ENCODE results near the gene FIS1.
"Not testable (repeated sequence)": the region's sequence is repeated elsewhere in the genome, so short reads cannot be mapped to it uniquely, and the experiment has no call there.

Gene FIS1

DNA sequence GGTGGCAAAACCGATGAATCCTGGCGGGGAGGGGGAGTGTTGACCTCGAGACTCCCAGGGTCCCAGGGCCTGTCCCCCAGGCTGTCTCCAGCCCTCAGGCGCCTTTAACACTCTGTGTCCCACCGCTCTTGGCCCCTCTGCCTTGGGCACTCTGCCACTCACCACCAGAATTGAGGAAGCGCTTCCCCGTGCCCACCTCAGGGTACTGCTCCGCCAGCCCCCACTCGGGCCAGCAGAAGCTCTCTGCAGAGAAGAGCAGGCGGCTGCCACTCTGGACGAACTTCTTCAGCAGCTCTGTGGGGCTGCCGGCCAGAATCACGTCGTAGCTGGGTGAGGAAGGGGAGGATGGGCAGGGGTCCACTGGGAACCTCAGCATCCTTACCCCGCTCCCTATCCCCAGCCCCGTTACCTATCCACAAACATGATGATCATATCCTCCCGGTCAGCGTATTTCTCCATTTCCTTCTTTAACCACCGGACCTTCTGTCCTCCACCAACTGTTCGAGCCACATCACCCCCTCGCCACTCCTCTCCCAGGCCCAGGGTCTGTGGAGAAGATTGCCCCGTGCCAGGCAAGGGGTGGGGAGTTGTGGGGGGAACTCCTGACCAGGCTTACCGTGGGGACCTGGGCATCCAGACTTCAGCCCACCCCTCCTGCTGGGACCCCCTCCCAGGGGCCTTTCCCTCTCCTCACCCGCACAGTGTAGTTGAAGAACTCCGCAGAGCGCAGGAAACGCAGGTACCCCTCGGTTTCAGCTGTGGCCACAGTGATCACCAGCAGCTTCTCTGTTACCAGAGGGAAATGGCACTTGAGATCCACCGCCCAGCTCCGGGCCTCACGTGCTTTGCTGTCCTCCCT is 28.7 kb downstream of the FIS1 start:
- Histone ChIP-seq H3K27ac (ENCODE audit: low read depth, low read length, severe bottlenecking) (no peak overlapping the region), H3K36me3 (ENCODE audit: control insufficient read depth, insufficient read depth, low read length) (peaks cover 41% of the 10 kb centered on the region), H3K4me3 (ENCODE audit: extremely low read depth, insufficient read depth, low read length, poor library complexity, severe bottlenecking) (peak overlapping the region; percentile 78), H3K4me1 (ENCODE audit: control insufficient read depth, insufficient read depth, low read length, poor library complexity, severe bottlenecking) (peaks cover 15% of the 10 kb centered on the region), H3K9me3 (ENCODE audit: control insufficient read depth, low read length) (no peaks in the 10 kb centered on the region)
- 69 to 74% methylated on average over 15 to 21 of the region's 31 CpGs for WGBS, 2 experiments (ENCODE audit: insufficient coverage in 2 of 2)

DNA sequence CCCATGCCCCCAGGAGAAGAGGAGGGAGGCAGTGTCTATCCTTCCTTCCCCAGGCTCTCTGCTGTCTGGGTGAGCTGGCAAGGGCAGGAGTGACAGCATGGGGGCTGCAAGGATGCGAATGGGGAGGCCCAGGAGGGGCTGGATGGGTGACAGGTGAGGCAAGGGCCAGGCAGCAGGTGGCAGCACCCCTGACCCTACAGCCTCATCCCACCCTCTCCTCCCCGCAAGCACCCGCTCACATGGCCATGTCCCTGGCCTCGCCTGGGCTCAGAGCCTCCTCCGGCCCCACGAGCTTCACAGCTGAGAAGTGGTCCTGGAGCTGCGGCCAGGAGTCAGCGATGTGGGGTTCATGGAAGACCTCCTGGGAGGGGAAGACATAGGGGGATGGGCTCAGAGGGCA is 32.9 kb downstream of the FIS1 start:
- Histone ChIP-seq H3K9me3 (ENCODE audit: control insufficient read depth, low read length) (no peaks in the 10 kb centered on the region), H3K4me1 (ENCODE audit: control insufficient read depth, insufficient read depth, low read length, poor library complexity, severe bottlenecking) (peaks cover 8% of the 10 kb centered on the region), H3K4me3 (ENCODE audit: extremely low read depth, insufficient read depth, low read length, poor library complexity, severe bottlenecking) (no peak overlapping the region), H3K27ac (ENCODE audit: low read depth, low read length, severe bottlenecking) (no peak overlapping the region), H3K36me3 (ENCODE audit: control insufficient read depth, insufficient read depth, low read length) (peaks cover 64% of the 10 kb centered on the region)
- 97 to 100% methylated on average over 3 to 5 of the region's 8 CpGs for WGBS, 2 experiments (ENCODE audit: insufficient coverage in 2 of 2)

DNA sequence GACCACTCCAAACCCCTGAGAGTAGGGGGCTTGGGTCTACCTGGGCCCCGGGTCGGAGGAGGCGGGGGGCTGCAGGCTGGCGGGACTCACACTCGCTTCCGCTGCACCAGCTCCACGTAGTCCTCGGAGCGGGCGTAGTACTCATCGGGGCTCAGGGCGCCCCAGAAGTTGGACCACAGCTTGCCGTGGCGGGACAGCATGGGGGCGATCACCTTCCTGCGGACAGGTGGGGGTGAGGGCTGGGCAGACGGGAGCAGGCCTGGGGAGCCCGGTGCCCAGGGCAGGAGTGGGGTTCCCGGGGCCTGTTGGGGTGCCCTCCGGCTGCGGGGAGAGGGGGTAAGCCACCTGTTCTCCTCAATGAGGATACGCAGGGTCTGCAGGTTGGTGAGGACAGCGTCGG is 33.4 kb downstream of the FIS1 start:
- 97 to 98% methylated on average over 14 to 23 of the region's 24 CpGs for WGBS, 2 experiments (ENCODE audit: insufficient coverage in 2 of 2)
- no peak overlapping the region for H3K27ac ChIP-seq (ENCODE audit: low read depth, low read length, severe bottlenecking)
- no peaks in the 10 kb centered on the region for H3K9me3 ChIP-seq (ENCODE audit: control insufficient read depth, low read length)
- H3K36me3 ChIP-seq (ENCODE audit: control insufficient read depth, insufficient read depth, low read length): peaks cover 66% of the 10 kb centered on the region
- H3K4me1 ChIP-seq (ENCODE audit: control insufficient read depth, insufficient read depth, low read length, poor library complexity, severe bottlenecking): peaks cover 8% of the 10 kb centered on the region
- no peak overlapping the region for H3K4me3 ChIP-seq (ENCODE audit: extremely low read depth, insufficient read depth, low read length, poor library complexity, severe bottlenecking)

DNA sequence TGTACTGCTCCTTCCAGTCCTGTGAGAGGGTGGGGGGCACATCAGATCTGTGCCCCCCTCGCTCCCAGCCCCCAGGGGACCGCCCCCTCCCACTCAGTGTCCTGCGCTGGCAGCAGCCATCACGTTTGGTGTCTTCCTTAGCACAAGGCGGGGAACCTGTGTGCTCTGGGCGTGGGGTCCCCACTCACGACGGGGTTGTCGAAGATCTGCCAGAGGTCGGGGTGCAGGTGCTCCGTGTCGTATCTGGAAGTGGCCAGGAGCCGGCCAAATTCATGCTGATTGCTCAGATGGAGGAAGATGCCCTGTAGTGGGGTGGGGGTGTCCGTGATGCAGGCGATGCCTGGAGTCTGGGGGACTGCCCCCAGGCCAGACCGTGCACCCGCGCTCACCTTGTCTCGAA is 34.7 kb downstream of the FIS1 start:
- 95 to 96% methylated on average over 15 of the region's 19 CpGs for WGBS, 2 experiments (ENCODE audit: insufficient coverage in 2 of 2)
- Histone ChIP-seq H3K9me3 (ENCODE audit: control insufficient read depth, low read length) (no peaks in the 10 kb centered on the region), H3K36me3 (ENCODE audit: control insufficient read depth, insufficient read depth, low read length) (peaks cover 64% of the 10 kb centered on the region)

DNA sequence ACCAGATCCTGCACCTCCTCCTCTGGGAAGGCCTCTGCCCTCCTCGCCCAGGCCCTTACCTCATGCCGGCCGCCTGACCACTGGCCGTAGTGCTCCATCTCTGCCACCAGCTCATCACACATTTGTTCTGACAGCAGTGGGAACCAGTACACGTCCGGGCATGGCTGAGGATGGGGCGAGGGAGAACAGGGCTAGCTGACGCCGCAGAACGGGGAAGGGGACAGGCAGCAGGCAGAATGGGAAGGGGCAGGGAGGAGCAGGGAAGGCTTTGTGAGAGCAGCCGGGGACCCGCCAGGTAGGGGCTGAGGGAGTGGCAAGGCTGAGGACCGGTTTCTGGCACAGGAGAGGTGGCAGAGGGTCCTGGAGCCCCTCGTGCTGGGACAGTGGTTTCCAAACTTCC is 36.1 kb downstream of the FIS1 start:
- Histone ChIP-seq H3K36me3 (ENCODE audit: control insufficient read depth, insufficient read depth, low read length) (peaks cover 55% of the 10 kb centered on the region), H3K9me3 (ENCODE audit: control insufficient read depth, low read length) (no peaks in the 10 kb centered on the region), H3K4me3 (ENCODE audit: extremely low read depth, insufficient read depth, low read length, poor library complexity, severe bottlenecking) (no peak overlapping the region), H3K4me1 (ENCODE audit: control insufficient read depth, insufficient read depth, low read length, poor library complexity, severe bottlenecking) (no peaks in the 10 kb centered on the region), H3K27ac (ENCODE audit: low read depth, low read length, severe bottlenecking) (no peak overlapping the region)
- WGBS, 2 experiments (ENCODE audit: insufficient coverage in 2 of 2): 93 to 98% methylated on average over 12 to 13 of the region's 14 CpGs

More for the DNA sequence above, 34.7 kb downstream of the FIS1 start:
- Histone ChIP-seq H3K27ac (ENCODE audit: low read depth, low read length, severe bottlenecking) (no peak overlapping the region), H3K4me3 (ENCODE audit: extremely low read depth, insufficient read depth, low read length, poor library complexity, severe bottlenecking) (no peak overlapping the region), H3K4me1 (ENCODE audit: control insufficient read depth, insufficient read depth, low read length, poor library complexity, severe bottlenecking) (no peaks in the 10 kb centered on the region)

DNA sequence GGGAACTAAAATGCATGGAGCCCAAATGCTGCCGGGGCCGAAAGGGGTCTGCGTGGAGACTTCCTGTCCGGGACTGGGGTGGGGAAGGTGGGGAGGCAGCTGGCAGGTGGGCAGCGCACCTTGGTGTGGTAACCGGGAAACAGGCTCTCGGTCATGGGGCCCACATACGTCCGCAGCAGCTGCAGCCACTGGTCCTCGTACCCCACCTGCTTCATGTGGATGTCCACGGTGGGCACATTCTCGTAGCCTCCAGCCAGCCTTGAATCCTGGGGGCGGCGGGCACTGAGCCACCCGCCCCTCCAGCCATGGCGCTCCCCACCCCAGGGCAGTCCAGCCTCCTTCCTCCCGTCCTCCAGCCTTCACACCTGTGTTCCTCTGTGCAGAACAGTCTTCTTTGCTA is 37.4 kb downstream of the FIS1 start:
- Histone ChIP-seq H3K4me1 (ENCODE audit: control insufficient read depth, insufficient read depth, low read length, poor library complexity, severe bottlenecking) (no peaks in the 10 kb centered on the region), H3K27ac (ENCODE audit: low read depth, low read length, severe bottlenecking) (no peak overlapping the region), H3K4me3 (ENCODE audit: extremely low read depth, insufficient read depth, low read length, poor library complexity, severe bottlenecking) (no peak overlapping the region), H3K9me3 (ENCODE audit: control insufficient read depth, low read length) (no peaks in the 10 kb centered on the region), H3K36me3 (ENCODE audit: control insufficient read depth, insufficient read depth, low read length) (peaks cover 51% of the 10 kb centered on the region)
- 93 to 96% methylated on average over 12 to 15 of the region's 17 CpGs for WGBS, 2 experiments (ENCODE audit: insufficient coverage in 2 of 2)

DNA sequence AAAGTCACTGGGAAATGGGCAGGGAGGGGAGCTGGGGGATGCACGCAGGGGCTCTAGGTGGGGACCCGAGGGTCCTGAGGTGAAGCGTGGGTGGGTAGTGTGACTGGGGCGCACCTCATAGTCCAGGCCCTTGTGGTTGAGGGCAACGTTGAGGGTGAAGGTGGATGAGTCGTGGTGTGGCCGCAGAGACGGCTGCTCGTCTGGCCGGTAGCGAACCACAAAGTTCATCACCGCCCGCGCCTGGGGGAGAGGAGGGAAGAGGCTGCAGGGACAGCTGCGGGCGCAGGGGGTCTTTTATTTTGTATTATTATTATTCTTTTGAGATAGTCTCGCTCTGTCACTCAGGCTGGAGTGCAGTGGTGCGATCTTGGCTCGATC is 38.2 kb downstream of the FIS1 start:
- Histone ChIP-seq H3K4me3 (ENCODE audit: extremely low read depth, insufficient read depth, low read length, poor library complexity, severe bottlenecking) (no peak overlapping the region), H3K9me3 (ENCODE audit: control insufficient read depth, low read length) (no peaks in the 10 kb centered on the region), H3K36me3 (ENCODE audit: control insufficient read depth, insufficient read depth, low read length) (peaks cover 43% of the 10 kb centered on the region), H3K27ac (ENCODE audit: low read depth, low read length, severe bottlenecking) (no peak overlapping the region), H3K4me1 (ENCODE audit: control insufficient read depth, insufficient read depth, low read length, poor library complexity, severe bottlenecking) (no peaks in the 10 kb centered on the region)
- WGBS, 2 experiments (ENCODE audit: insufficient coverage in 2 of 2): 97% methylated on average over 17 to 18 of the region's 19 CpGs

DNA sequence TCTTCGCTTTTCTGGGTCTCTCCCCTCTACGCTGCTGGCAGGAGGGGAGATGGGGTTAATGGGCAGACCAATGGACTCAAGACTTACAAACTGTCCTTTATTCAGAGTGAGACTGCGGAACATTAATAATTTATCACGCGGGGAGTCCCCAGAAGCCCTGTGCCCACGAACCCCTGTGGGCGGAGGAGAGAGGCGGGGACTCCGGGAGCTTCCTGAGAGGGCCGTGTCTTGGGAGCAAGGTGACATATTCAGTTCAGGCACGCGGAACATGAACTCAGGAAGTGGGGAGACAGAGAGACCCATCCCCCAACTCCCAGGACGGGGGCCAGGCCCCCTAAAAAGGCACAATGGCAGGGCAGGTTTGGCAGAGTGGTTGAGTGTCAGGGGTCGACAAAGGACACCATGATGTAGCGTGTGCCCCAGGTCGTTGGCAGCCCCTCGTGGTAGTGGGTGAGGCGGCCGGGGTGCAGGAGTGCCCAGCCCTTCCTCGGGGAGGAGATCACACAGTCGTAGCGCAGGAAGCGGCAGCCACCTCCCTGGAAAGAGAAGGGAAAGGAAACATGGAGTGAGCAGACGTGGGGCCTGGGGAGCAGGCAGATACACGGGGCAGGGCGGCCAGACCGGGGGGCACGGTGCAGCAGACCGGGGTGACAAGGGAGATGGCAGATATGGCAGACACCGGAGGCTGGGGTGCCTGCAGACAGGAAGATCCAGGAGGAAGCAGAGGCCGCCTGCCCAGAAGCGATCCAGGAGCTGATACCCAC is 38.8 kb downstream of the FIS1 start:
- Histone ChIP-seq H3K4me1 (ENCODE audit: control insufficient read depth, insufficient read depth, low read length, poor library complexity, severe bottlenecking) (peaks cover under 1% of the 10 kb centered on the region), H3K36me3 (ENCODE audit: control insufficient read depth, insufficient read depth, low read length) (peaks cover 37% of the 10 kb centered on the region), H3K4me3 (ENCODE audit: extremely low read depth, insufficient read depth, low read length, poor library complexity, severe bottlenecking) (no peak overlapping the region), H3K9me3 (ENCODE audit: control insufficient read depth, low read length) (no peaks in the 10 kb centered on the region), H3K27ac (ENCODE audit: low read depth, low read length, severe bottlenecking) (no peak overlapping the region)
- WGBS, 2 experiments (ENCODE audit: insufficient coverage in 2 of 2): 95% methylated on average over 25 to 29 of the region's 32 CpGs

- H3K36me3 ChIP-seq (ENCODE audit: control insufficient read depth, insufficient read depth, low read length): peaks cover 21% of the 10 kb centered on the region
- WGBS, 2 experiments (ENCODE audit: insufficient coverage in 2 of 2): 91 to 93% methylated on average over 19 to 20 of the region's 22 CpGs
- H3K27ac ChIP-seq (ENCODE audit: low read depth, low read length, severe bottlenecking); H3K9me3 ChIP-seq (ENCODE audit: control insufficient read depth, low read length); H3K4me3 ChIP-seq (ENCODE audit: extremely low read depth, insufficient read depth, low read length, poor library complexity, severe bottlenecking); H3K4me1 ChIP-seq (ENCODE audit: control insufficient read depth, insufficient read depth, low read length, poor library complexity, severe bottlenecking): not testable (repeated sequence)
These were observed 40.8 kb downstream of the FIS1 start for GRCh38 chr7:101203740-101204738.

GRCh38 chr7:101202603-101202918 is 42.3 kb downstream of the FIS1 start:
- Histone ChIP-seq H3K27ac (ENCODE audit: low read depth, low read length, severe bottlenecking) (no peak overlapping the region), H3K4me3 (ENCODE audit: extremely low read depth, insufficient read depth, low read length, poor library complexity, severe bottlenecking) (no peak overlapping the region), H3K4me1 (ENCODE audit: control insufficient read depth, insufficient read depth, low read length, poor library complexity, severe bottlenecking) (peaks cover 4% of the 10 kb centered on the region), H3K36me3 (ENCODE audit: control insufficient read depth, insufficient read depth, low read length) (peaks cover 9% of the 10 kb centered on the region), H3K9me3 (ENCODE audit: control insufficient read depth, low read length) (no peaks in the 10 kb centered on the region)
- WGBS, 2 experiments (ENCODE audit: insufficient coverage in 2 of 2): 91% methylated on average over 5 of the region's 5 CpGs

Data from mesodermal cell (in vitro differentiated cells).